ENCODE measurements around the gene GNAT2.

The GNAT2 gene

DNA sequence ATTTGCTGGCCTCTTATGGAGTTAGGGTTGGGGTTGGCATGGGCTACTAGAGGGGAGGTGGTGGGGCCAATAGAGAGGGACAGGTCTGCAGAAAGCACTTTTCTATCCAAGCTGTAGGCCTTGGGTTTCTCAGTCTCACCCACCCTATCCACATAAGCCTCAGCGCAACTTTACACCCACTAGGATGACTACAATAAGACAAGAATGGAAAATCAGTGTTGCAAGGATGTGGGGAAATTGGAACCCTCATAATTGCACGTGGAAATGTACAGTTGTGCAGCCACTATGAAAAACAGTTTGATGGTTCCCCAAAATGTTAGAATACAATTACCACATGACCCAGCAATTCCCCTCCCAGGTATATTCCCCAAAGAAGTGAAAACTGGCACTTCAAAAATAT is 22.4 kb upstream of the GNAT2 start:
- no peak for DNase-seq (ENCODE audit: low spot score)

DNA sequence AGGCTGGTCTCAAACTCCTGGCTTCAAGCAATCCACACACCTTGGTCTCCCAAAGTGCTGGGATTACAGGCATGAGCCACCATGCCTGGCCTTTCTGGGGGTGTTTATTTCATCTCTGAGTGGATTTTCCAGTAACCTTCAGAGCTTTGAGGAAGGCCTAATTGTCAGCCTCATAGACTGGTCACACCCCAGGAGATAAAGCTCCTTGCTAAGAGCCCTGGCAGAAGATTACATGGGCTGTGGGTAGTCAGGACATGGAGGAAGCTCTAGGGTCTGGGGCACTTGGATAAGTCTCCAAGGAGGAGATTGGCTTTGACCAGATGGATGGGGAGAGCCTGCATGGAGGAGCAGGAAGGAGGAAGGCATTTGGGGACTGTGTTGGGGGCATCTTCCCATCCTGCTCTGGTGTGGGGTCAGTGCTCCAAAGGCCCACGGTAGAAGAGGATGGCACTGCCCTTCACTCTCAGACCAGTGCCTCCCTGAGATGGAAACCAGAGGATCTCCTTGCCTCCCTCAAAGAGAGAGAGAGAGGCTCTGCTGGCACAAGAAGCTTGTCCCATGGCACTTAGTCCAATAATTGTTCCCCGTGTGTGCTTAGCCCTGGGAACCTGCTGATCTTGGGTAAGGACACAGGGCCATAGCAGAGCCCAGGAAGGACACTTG is 21.8 kb upstream of the GNAT2 start:
- no peak for DNase-seq (ENCODE audit: low spot score)

- peak; percentile 65 for DNase-seq (ENCODE audit: low spot score)
These were observed 21.0 kb upstream of the GNAT2 start for GRCh38 chr1:109640285-109640865.

- DNase-seq (ENCODE audit: low spot score), result no peak
These were observed 20.4 kb upstream of the GNAT2 start for GRCh38 chr1:109639841-109640184.

DNA sequence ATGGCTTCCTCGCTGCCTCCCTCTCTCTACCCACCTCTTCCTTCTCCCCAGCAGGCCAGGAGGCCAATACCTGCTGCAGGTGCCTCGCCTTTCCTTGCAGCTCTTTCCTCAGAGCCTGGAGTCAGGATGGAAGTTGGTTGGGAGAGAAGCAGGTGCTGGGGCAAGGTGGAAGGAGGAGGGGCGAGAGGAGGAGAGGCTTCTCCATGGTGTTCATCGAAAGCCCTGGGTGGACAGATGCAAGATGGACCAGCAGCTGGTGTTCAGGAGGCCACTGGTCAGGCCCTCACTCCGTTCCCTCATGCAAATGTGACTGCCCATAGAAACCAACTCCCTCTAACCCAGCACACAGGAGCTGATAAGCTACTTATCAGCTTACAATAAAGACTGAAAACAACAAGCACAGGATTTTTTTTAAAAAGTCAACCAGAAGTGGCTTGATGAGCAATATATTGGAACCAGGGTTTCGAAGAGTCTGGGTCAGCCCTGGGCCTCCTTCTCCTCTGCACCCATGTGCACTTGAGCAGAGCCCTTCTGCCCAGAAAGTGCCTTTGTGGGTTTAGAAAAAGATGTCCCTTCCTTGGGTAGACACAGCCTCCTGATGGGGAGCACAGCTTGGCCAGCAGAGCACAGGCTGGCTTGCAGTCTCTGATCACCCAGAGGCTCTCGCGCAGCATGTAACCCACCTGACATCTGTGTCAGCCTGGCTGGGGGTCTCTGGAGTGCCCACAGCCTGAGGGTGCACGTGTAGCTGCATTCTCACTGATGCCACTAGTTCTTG is 19.8 kb upstream of the GNAT2 start:
- no peak for DNase-seq (ENCODE audit: low spot score)

DNA sequence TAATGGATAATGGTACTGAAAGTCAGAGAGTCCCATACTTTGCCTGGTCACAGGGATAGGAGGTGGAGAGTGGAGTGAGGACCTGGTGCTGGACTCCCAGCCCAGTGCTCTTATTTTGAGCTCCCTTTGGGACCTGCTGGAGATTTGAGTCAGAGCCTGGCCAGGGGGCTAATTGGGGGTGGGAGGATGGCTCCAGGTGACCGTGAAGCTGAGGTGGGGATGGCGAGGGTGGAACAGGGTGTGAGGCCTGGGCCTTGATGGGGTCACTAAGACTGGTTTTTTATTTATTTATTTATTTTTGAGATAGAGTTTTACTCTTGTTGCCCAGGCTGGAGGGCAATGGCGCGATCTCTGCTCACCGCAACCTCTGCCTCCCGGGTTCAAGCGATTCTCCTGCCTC is 18.0 kb upstream of the GNAT2 start:
- DNase-seq (ENCODE audit: low spot score), result no peak

DNA sequence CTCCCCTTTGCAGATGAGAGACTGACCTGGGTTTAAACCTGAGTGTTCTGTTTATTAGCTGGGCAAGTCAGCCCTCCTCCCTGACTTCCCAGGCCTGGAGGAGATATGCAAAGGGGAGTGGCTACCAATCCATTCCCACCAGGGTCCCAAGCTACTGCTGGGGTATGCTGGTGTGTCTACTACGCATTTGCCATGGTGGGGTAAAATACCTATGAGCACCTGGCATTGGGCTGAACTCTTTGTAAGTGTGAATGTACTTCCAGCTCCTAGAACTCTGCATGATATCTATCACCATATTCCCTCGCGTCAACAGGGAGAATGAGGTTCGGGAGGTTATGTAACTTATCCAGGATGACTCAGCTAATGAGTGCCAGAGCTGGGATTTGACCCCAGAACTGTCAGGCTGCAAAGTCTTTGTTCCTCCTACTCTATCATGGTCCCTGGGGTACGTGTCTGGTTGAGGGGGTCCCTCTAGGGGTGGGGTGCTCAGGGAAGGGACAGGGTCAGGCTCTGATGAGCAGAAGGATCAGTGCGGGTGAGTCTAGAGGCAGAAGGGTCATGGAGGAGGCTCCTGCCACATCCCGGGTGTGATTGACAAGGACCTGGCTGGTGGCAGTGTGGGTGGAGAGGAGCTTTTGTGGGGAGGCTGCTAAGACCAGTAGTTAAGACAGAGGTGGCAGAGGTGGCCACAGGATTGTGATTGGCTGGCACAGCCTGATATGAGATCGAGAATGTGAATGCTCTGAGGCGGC is 17.0 kb upstream of the GNAT2 start:
- no peak for DNase-seq (ENCODE audit: low spot score)

DNA sequence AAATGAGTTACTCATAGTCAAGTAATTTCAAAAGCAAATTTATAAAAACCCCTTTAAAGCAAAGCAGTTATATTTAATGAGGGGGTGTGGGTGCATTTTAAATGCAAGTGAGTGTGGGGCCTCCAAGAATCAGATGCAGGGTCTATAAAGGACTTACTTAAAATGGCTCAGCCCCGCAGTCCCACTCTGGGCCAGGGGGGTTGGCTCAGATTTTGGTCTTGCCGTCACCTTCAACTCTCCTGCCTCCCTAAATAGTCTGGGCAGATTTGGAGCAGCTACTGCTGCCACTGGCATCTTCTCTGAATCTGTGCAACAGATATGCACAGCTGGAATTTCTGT is 16.4 kb upstream of the GNAT2 start:
- DNase-seq (ENCODE audit: low spot score), result no peak

DNA sequence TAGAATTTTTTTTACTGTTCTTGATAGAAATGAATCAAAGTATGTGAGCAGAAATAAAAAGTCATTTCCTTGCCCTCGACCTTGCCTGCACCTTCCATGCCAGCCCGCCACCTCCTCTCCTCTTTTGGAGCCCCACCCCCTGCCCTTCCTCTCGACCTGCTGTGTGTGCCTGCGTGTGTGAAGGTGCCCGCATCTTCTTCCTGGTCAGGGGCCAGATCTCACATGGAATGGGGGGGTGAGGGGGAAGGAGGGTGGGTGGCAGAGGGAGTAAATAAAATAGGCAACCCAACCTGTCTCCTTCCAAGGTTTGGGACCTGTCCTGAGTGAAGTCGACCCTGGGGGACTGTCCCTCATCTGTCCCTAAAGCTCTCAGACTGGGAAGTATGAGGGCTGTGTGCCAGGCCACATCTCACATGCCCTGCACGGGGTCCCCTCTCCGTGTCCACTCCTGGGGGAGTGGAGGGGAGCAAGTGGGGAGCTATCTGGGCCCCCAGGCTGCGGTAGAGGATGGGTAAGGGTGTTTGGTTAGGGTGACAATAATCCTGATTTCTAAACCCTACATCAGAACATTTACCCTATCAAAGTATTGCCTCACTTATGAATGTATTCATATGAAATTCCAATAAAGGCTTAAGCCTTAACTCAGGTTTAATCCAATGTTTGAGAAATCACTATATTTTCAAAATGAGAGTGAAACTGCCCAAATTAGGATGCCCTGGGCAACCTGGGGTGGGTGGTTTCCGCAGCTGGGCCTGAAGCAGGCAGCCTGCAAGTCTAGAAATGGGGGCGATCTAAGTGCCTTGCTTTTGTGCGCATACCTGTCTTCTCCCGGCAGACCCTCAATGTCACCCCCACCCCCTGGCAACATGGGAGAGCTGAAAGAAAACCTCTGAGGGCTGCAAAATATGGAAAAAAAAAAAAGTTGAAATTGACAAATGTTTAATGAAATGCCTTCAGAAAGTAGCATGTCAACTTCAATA is 15.6 kb upstream of the GNAT2 start:
- no peak for DNase-seq (ENCODE audit: low spot score)

DNA sequence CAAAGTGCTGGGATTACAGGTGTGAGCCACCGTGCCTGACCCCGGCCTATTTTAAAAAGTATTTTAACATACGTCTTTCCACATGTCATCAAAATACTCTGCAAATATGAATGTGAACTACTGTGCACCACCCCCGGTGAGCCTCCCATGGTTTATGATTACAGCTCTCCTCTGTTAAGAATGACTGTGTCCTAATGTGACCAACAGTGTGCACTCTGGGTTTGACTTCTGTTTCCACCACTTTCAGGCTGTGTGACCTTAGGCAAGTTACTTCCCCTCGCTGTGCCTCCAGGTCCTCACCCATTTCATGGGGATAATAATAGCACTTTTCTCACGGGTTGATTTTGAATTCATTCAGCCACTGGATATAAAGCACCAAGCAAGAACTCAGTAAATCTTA is 14.9 kb upstream of the GNAT2 start:
- DNase-seq (ENCODE audit: low spot score), result no peak

DNA sequence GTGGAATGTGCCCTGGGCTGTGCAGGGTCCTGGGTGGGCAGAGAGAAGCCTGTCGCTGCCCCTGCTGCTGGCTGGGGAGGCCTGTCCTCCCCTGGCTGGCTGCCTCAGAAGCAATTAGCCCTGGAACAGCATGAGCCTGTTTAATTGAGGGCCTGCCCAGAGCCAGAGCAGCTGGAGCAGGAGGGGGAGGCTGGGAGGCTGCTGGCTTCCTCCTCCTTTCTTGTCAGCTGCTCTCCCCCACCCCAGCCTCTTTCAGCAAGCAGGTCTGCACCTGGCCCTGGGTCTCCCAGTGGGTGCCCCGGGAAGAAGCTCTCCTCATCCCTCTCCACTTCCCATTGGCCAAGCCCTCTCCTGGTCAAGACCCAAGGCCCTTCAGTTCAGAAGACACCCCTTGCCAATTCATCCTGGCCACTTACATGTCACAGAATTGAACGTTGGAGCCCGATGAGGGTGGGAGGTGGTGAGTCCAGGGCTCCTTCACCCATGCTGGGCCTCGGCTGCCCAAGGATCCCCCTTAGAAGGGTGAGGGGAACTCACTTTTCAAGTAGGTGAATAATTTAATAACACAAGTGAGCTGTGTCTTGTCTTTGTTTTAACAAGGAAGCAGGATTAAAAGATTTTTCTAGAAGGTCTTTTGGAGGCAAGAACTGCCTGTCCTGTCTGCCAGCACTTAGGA is 13.4 kb upstream of the GNAT2 start:
- no peak for DNase-seq (ENCODE audit: low spot score)

- no peak for DNase-seq (ENCODE audit: low spot score)
These were observed 12.4 kb upstream of the GNAT2 start for GRCh38 chr1:109631513-109632505.

GRCh38 chr1:109630898-109631512 is 11.6 kb upstream of the GNAT2 start:
- DNase-seq (ENCODE audit: low spot score), result no peak

GRCh38 chr1:109630081-109630897 is 10.9 kb upstream of the GNAT2 start:
- peak; percentile 50 for DNase-seq (ENCODE audit: low spot score)

DNA sequence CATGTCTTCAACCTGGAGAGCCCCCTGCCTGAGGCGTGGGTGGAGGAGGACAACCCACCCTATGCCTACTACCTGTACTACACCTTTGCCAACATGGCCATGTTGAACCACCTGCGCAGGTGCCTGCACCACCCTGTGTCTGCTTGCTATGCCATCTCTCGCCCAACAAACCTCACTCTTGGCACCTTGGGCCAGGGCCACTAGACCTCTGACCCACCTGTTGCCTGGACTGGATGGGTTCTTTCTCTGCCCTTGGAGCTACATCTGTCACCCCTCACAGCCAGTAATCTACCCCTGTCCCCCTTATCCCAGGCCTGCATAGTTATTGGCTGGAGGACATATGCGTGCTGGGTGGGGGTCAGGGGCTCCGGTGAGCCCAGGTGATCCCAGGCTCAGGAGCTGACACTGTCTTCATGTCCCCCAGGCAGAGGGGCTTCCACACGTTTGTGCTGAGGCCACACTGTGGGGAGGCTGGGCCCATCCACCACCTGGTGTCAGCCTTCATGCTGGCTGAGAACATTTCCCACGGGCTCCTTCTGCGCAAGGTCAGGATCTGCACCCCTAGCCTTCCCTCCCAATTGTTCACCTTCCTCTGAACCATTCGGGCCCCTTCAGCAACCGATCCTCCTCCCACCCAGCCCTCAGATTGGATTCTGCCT is 10.1 kb upstream of the GNAT2 start:
- no peak for DNase-seq (ENCODE audit: low spot score)

GRCh38 chr1:109628540-109629321 is 9.3 kb upstream of the GNAT2 start:
- no peak for DNase-seq (ENCODE audit: low spot score)

Data from germinal center (tissue), 1 donor.